ENCODE results near the gene PARL.

PARL gene

GRCh38 chr3:183871541-183871940 lies 13.1 kb downstream of the PARL start:
- TF ChIP-seq CTCF (IDR thresholded peaks at IDR 0.05; ENCODE audit: control insufficient read depth, extremely low read depth, insufficient read depth): no peak
- no peak overlapping the region for H3K4me3 ChIP-seq (ENCODE audit: low read depth, low read length)
- no peak for DNase-seq (ENCODE audit: low read depth)

- DNase-seq (ENCODE audit: low read depth): no peak
- no peak overlapping the region for H3K4me3 ChIP-seq (ENCODE audit: low read depth, low read length)
- TF ChIP-seq CTCF (IDR thresholded peaks at IDR 0.05; ENCODE audit: control insufficient read depth, extremely low read depth, insufficient read depth): no peak
Measured at GRCh38 chr3:183870563-183870962, 14.1 kb downstream of the PARL start.

- DNase-seq (ENCODE audit: low read depth): no peak
- TF ChIP-seq CTCF (IDR thresholded peaks at IDR 0.05; ENCODE audit: control insufficient read depth, extremely low read depth, insufficient read depth): no peak
- H3K4me3 ChIP-seq (ENCODE audit: low read depth, low read length): no peak overlapping the region
Measured at GRCh38 chr3:183868796-183869195, 15.9 kb downstream of the PARL start.

GRCh38 chr3:183862610-183863009 lies 22.1 kb downstream of the PARL start:
- no peak for TF ChIP-seq CTCF (IDR thresholded peaks at IDR 0.05; ENCODE audit: control insufficient read depth, extremely low read depth, insufficient read depth)
- DNase-seq (ENCODE audit: low read depth): no peak
- no peak overlapping the region for H3K4me3 ChIP-seq (ENCODE audit: low read depth, low read length)

- H3K4me3 ChIP-seq (ENCODE audit: low read depth, low read length): no peak overlapping the region
- no peak for TF ChIP-seq CTCF (IDR thresholded peaks at IDR 0.05; ENCODE audit: control insufficient read depth, extremely low read depth, insufficient read depth)
- no peak for DNase-seq (ENCODE audit: low read depth)
Measured at GRCh38 chr3:183857863-183858262, 26.8 kb downstream of the PARL start.

GRCh38 chr3:183854318-183855035 lies 30.2 kb downstream of the PARL start:
- no peak overlapping the region for H3K4me3 ChIP-seq (ENCODE audit: low read depth, low read length)
- TF ChIP-seq CTCF (IDR thresholded peaks at IDR 0.05; ENCODE audit: control insufficient read depth, extremely low read depth, insufficient read depth): no peak
- DNase-seq (ENCODE audit: low read depth): no peak
